Ovary (tissue), 9 donors: ENCODE data around the gene FMN1. TPM values are rescaled to one million over a fixed set of nuclear protein-coding genes. Genes with fewer than 3 reads are reported as not detected.

Source experiments
- DNase-seq, 5 donors: peaks; one replicate each; pipeline ENCODE4 v3.0.0-alpha.2; 2019 to 2020
- H3K27ac ChIP-seq, 2 donors: fragments of 200-600 bp; one replicate each; pipeline versions ENCODE4 v1.5.1 to v1.8.0; 2019 to 2022
- H3K27me3 ChIP-seq: fragments of 200-600 bp; one replicate; pipeline ENCODE4 v1.8.0; 2022
- H3K36me3 ChIP-seq: fragments of 200-600 bp; sonication (generic); one replicate; pipeline ENCODE4 v1.5.1; 2019
- H3K4me1 ChIP-seq: one replicate; pipeline ENCODE4 v1.8.1; 2013; ENCODE audit warnings: mild to moderate bottlenecking, moderate library complexity; ENCODE audit not compliant: insufficient read depth
- H3K4me3 ChIP-seq: fragments of 200-600 bp; sonication (generic); one replicate; pipeline ENCODE4 v1.5.1; 2017
- H3K9me3 ChIP-seq, 2 donors: fragments of 200-600 bp in 1 of 2; sonication (generic) in 1 of 2; one replicate each; pipeline versions ENCODE4 v1.5.1 to v1.8.1; 2013 to 2019; ENCODE audit warnings: mild to moderate bottlenecking in 1 of 2, moderate library complexity in 1 of 2
- EP300 ChIP-seq: sonication (generic); formaldehyde crosslinking; IDR thresholded peaks from one replicate; pipeline ENCODE4 v1.6.1; 2017; ENCODE audit warnings: antibody characterized with exemption
- POLR2A ChIP-seq: fragments of 450-650 bp; IDR thresholded peaks from one replicate; pipeline ENCODE4 v1.6.1; 2017; ENCODE audit warnings: antibody characterized with exemption, mild to moderate bottlenecking, moderate library complexity
- WGBS, 3 donors: extraction: QIAGEN DNeasy Blood & Tissue Kit in 1 of 3; methylation state at CpG; one replicate each; pipeline versions ENCODE4 v1.1.5 to v1.1.7; 2013 to 2017; 5-methylcytosine and 5-hydroxymethylcytosine counted together
- intact Hi-C, 4 donors: fragments of 100-400 bp; cut with DNase I; formaldehyde crosslinking; loops; one replicate each; pipeline versions ENCODE4 v1.11.0 to v1.15.1; 2022 to 2023
- polyA plus RNA-seq, 2 donors: library from polyadenylated mRNA; stranded (reverse); fragments of 200-250 nt in 1 of 2; fragments of 350-450 nt in 1 of 2; fragmentation: Illumina TruSeq in 1 of 2; extraction: RNeasy Lipid Tissue Mini Kit (QIAGEN cat#74804) in 1 of 2; gene quantifications; one replicate each; pipeline ENCODE4 v1.2.3, GENCODE V29; 2013 to 2014
- total RNA-seq, 7 donors: library from RNA; depleted of rRNA in 2 of 7; stranded (reverse); fragments of >200 nt in 2 of 7; fragmentation: NEBNext Ultra II Directional in 3 of 7; extraction: Animal tissue kit (Norgen Biotek cat#: 25700) in 3 of 7; gene quantifications; one replicate each; pipeline versions ENCODE4 v1.1.0 to v1.2.4, GENCODE V29; 2016 to 2023
- TF ChIP-seq, protein P1 (sequence below), 3 donors: fragments of 450-650 bp in 2 of 3; fragments of 200-600 bp in 1 of 3; IDR thresholded peaks; one replicate each; pipeline versions ENCODE4 v1.5.1 to v1.8.0; 2016 to 2022; ENCODE audit warnings: antibody characterized with exemption in 3 of 3, mild to moderate bottlenecking in 1 of 3
- donor health status: DM: no; HTN: no; CAD: no; lungs with moderate emphysema.
- donor health status: DM: no; HTN: no; CAD: no.
- donor health status: Bipolar disorder and iron deficiency.
- donor health status: DM: yes; HTN: yes; CAD: no.
- donor health status: DM: no; HTN: no; CAD: no.
- donor health status: DM: yes; HTN: yes; CAD: no.

FMN1 gene
- total and polyA plus RNA-seq, 9 donors = 0.13 to 16.9 (median 2.6) TPM

DNA sequence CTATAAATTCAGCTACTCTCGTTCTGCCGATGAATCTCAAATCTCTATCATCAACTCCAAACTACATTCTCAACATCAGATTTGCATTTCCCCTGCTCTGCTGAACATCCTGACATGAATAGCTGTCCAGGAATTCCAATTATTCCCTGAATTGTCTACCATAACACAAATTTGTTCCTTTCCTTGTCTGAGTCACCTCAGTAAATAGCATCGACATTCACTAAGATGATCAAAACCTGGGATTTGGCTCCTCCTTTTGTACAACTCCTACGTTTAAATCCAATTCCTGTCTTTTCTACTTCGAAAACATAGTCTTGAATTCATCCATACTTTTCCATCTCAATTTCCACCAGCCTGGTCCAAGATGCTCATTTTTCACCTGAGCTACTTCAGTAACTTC lies 369.7 kb downstream of the FMN1 start:
- H3K36me3 ChIP-seq = no peaks in the 10 kb centered on the region
- TF ChIP-seq EP300 (no peak), POLR2A (no peak)
- TF ChIP-seq, protein P1, sequence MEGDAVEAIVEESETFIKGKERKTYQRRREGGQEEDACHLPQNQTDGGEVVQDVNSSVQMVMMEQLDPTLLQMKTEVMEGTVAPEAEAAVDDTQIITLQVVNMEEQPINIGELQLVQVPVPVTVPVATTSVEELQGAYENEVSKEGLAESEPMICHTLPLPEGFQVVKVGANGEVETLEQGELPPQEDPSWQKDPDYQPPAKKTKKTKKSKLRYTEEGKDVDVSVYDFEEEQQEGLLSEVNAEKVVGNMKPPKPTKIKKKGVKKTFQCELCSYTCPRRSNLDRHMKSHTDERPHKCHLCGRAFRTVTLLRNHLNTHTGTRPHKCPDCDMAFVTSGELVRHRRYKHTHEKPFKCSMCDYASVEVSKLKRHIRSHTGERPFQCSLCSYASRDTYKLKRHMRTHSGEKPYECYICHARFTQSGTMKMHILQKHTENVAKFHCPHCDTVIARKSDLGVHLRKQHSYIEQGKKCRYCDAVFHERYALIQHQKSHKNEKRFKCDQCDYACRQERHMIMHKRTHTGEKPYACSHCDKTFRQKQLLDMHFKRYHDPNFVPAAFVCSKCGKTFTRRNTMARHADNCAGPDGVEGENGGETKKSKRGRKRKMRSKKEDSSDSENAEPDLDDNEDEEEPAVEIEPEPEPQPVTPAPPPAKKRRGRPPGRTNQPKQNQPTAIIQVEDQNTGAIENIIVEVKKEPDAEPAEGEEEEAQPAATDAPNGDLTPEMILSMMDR (IDR thresholded peaks at IDR 0.05) = no peak
- H3K27ac ChIP-seq = no peak overlapping the region
- DNase-seq = no peak
- H3K4me3 ChIP-seq = no peak overlapping the region
- WGBS, 3 donors = 52 to 87% (median 77%) methylated on average over 5 of the region's 5 CpGs
- intact Hi-C loops = no loop called here
- no peaks in the 10 kb centered on the region for H3K9me3 ChIP-seq
- H3K27me3 ChIP-seq = no peaks in the 10 kb centered on the region
- no peaks in the 10 kb centered on the region for H3K4me1 ChIP-seq

DNA sequence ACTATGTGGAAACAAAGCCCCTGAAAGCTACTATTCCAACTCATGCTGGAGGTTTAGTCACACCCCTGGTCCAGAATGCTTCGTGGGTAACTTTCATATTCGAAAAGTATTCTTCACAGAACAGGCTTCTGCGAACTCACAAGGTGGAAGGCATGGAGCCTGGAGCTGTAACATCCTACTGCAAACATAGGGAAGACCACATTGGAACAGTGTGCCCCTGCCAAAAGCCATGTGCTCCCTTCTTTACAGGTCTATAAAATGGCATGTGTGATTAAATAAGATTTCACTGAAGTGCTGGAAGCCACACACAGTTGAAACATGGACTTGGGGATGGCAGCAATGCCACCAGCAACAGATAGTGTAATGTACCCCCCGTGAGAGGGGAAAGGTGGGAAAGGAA lies 370.8 kb downstream of the FMN1 start:
- WGBS, 3 donors = 88 to 94% (median 90%) methylated on average over 4 of the region's 4 CpGs
- Histone ChIP-seq H3K27ac (no peak overlapping the region), H3K27me3 (no peaks in the 10 kb centered on the region), H3K36me3 (no peaks in the 10 kb centered on the region), H3K4me1 (no peaks in the 10 kb centered on the region), H3K4me3 (no peak overlapping the region), H3K9me3 (no peaks in the 10 kb centered on the region)
- no peak for DNase-seq
- intact Hi-C loops = no loop called here
- TF ChIP-seq EP300 (no peak), POLR2A (no peak)
- TF ChIP-seq, protein P1 (IDR thresholded peaks at IDR 0.05) = no peak

DNA sequence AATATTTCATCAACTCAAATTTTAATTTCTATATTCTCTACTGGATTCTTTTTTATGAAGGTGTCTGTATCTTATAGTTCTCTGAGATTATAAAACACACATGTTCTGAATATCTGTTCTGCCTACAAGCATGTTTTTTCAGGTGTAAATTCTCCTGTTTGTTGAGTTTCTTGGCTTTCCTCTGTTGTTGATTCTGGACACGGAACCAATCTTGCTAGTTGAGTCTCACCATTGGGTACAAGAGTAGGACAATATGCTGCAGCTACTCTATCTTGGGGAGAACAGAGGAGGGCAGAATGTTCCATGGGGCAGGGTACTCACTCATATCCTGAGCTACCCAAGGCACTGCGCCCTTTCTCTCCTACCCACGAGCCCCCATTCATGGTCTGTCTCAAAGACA lies 371.8 kb downstream of the FMN1 start:
- TF ChIP-seq EP300 = no peak
- no peak for TF ChIP-seq POLR2A
- TF ChIP-seq, protein P1 (IDR thresholded peaks at IDR 0.05) = no peak
- no peak for DNase-seq
- intact Hi-C loops = no loop called here
- Histone ChIP-seq H3K27ac (no peak overlapping the region), H3K4me3 (no peak overlapping the region), H3K4me1 (no peaks in the 10 kb centered on the region), H3K27me3 (no peaks in the 10 kb centered on the region), H3K36me3 (no peaks in the 10 kb centered on the region), H3K9me3 (no peaks in the 10 kb centered on the region)
- WGBS, 3 donors = 87 to 92% (median 88%) methylated on average over 3 of the region's 3 CpGs

DNA sequence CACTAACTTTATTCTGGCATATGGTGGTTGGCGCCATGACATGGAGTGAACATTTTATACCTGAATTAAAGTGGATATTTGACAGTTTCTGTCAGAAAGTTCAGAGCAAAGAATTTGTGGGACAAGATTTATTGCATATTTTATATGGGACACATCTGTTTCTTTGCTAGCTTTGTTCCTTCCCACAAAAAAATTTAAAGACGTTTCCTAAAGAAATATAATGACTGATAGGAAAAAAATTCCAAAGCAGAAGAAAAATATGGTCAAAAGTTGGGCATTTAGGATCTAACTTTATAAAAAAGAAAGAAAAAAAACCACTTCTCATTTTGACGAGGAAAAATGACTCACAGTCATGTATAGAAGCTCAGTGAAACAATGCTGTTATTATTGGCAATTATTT lies 375.1 kb downstream of the FMN1 start:
- TF ChIP-seq, protein P1 (IDR thresholded peaks at IDR 0.05) = no peak
- no peak for TF ChIP-seq EP300
- no peak for TF ChIP-seq POLR2A
- DNase-seq = no peak
- 41 to 57% (median 53%) methylated on average over 3 of the region's 3 CpGs for WGBS, 3 donors
- Histone ChIP-seq H3K27me3 (no peaks in the 10 kb centered on the region), H3K4me1 (no peaks in the 10 kb centered on the region), H3K27ac (no peak overlapping the region), H3K36me3 (no peaks in the 10 kb centered on the region), H3K4me3 (no peak overlapping the region), H3K9me3 (no peaks in the 10 kb centered on the region)
- intact Hi-C loops = no loop called here
